HG02970 (cell line): ENCODE results near the gene DMRT1.
"Not testable (repeated sequence)": the region's sequence is repeated elsewhere in the genome, so short reads cannot be mapped to it uniquely, and the experiment has no call there.

Experiments used
- ATAC-seq: cut with Tn5 transposase; IDR thresholded peaks from one replicate; pipeline ENCODE4 v1.9.1; 2021; ENCODE audit warnings: mild to moderate bottlenecking, moderate library complexity, moderate number of reproducible peaks; ENCODE audit not compliant: unreplicated experiment, low FRiP score

The DMRT1 gene

GRCh38 chr9:982394-983230 lies 141.1 kb downstream of the DMRT1 start:
- ATAC-seq = no peak

GRCh38 chr9:994005-994404 lies 152.5 kb downstream of the DMRT1 start:
- ATAC-seq = no peak

GRCh38 chr9:995192-995591 lies 153.7 kb downstream of the DMRT1 start:
- no peak for ATAC-seq

GRCh38 chr9:995781-996180 lies 154.3 kb downstream of the DMRT1 start:
- ATAC-seq = no peak

GRCh38 chr9:998299-999110 lies 157.0 kb downstream of the DMRT1 start:
- not testable (repeated sequence) for ATAC-seq

- no peak for ATAC-seq
Measured at GRCh38 chr9:1001838-1002237, 160.3 kb downstream of the DMRT1 start.

GRCh38 chr9:1002678-1003077 lies 161.2 kb downstream of the DMRT1 start:
- no peak for ATAC-seq

GRCh38 chr9:1005043-1005667 lies 163.7 kb downstream of the DMRT1 start:
- no peak for ATAC-seq

- ATAC-seq = no peak
Measured at GRCh38 chr9:1007312-1007711, 165.8 kb downstream of the DMRT1 start.

GRCh38 chr9:1008216-1008615 lies 166.7 kb downstream of the DMRT1 start:
- no peak for ATAC-seq

GRCh38 chr9:1009101-1009707 lies 167.7 kb downstream of the DMRT1 start:
- ATAC-seq = peak; percentile 98

- no peak for ATAC-seq
Measured at GRCh38 chr9:1013021-1013420, 171.5 kb downstream of the DMRT1 start.

GRCh38 chr9:1014225-1014624 lies 172.7 kb downstream of the DMRT1 start:
- no peak for ATAC-seq

- no peak for ATAC-seq
Measured at GRCh38 chr9:1014640-1015039, 173.1 kb downstream of the DMRT1 start.

GRCh38 chr9:1018121-1018520 lies 176.6 kb downstream of the DMRT1 start:
- no peak for ATAC-seq
